ENCODE data around the gene CLDN9. TPM values are rescaled to one million over a fixed set of nuclear protein-coding genes. Genes with fewer than 3 reads are reported as not detected.

Gene CLDN9
- total RNA-seq, 1 donor from 2014 or later = 0.75 TPM

GRCh38 chr16:3022208-3022683 is 9.5 kb downstream of the CLDN9 start:
- DNase-seq (peak; percentile 94), ATAC-seq (peak; percentile 45)
- Histone ChIP-seq H3K27me3 (peaks cover 11% of the 10 kb centered on the region), H3K27ac (peak overlapping the region; percentile 91), H3K4me1 (peaks cover 49% of the 10 kb centered on the region), H3K4me3 (peak overlapping the region; percentile 68), H3K36me3 (peaks cover 13% of the 10 kb centered on the region), H3K9me3 (no peaks in the 10 kb centered on the region)
- no peak for TF ChIP-seq CTCF (IDR thresholded peaks at IDR 0.05)
- intact Hi-C loops (cut with DNase I) = no loop called here

GRCh38 chr16:3022684-3023414 is 10.1 kb downstream of the CLDN9 start:
- H3K4me1 ChIP-seq = peaks cover 49% of the 10 kb centered on the region
- intact Hi-C loops (cut with DNase I) = no loop called here
- peaks cover 7% of the 10 kb centered on the region for H3K27me3 ChIP-seq
- no peaks in the 10 kb centered on the region for H3K9me3 ChIP-seq
- H3K27ac ChIP-seq = peak overlapping the region; percentile 91
- peaks cover 14% of the 10 kb centered on the region for H3K36me3 ChIP-seq
- ATAC-seq = no peak
- no peak for DNase-seq
- peak overlapping the region; percentile 68 for H3K4me3 ChIP-seq
- TF ChIP-seq CTCF (IDR thresholded peaks at IDR 0.05) = no peak

GRCh38 chr16:3023415-3023668 is 10.6 kb downstream of the CLDN9 start:
- Histone ChIP-seq H3K27me3 (peaks cover 2% of the 10 kb centered on the region), H3K4me1 (peaks cover 44% of the 10 kb centered on the region), H3K36me3 (peaks cover 14% of the 10 kb centered on the region), H3K27ac (peak overlapping the region; percentile 91), H3K4me3 (peak overlapping the region; percentile 68), H3K9me3 (no peaks in the 10 kb centered on the region)
- TF ChIP-seq CTCF (IDR thresholded peaks at IDR 0.05) = no peak
- ATAC-seq = no peak
- intact Hi-C loops (cut with DNase I) = no loop called here
- DNase-seq = no peak

- no peak for TF ChIP-seq CTCF (IDR thresholded peaks at IDR 0.05)
Observed at GRCh38 chr16:3023669-3024478, 11.2 kb downstream of the CLDN9 start, which contains the start of the genes HCFC1R1 and THOC6. Gene HCFC1R1, minus strand, starts transcription at chr16:3023942. Its CDS starts 1 bp downstream, at chr16:3023941. Gene THOC6, plus strand, starts transcription at chr16:3024035. Its CDS starts 292 bp downstream, at chr16:3024327.

GRCh38 chr16:3025032-3026002 is 12.6 kb downstream of the CLDN9 start:
- H3K9me3 ChIP-seq = no peaks in the 10 kb centered on the region
- no peak for DNase-seq
- H3K4me1 ChIP-seq = peaks cover 41% of the 10 kb centered on the region
- peaks cover 16% of the 10 kb centered on the region for H3K27me3 ChIP-seq
- H3K4me3 ChIP-seq = no peak overlapping the region
- H3K36me3 ChIP-seq = peaks cover 14% of the 10 kb centered on the region
- no peak for TF ChIP-seq CTCF (IDR thresholded peaks at IDR 0.05)
- ATAC-seq = no peak
- intact Hi-C loops (cut with DNase I) = no loop called here
- H3K27ac ChIP-seq = no peak overlapping the region

More at GRCh38 chr16:3023669-3024478, 11.2 kb downstream of the CLDN9 start, which contains the start of the genes HCFC1R1 and THOC6:
- H3K36me3 ChIP-seq = peaks cover 14% of the 10 kb centered on the region
- peak within 1 kb of the TSS; percentile 68 for H3K4me3 ChIP-seq
- DNase-seq (peak; percentile 99), ATAC-seq (peak; percentile 76)
- intact Hi-C loops (cut with DNase I) = no loop called here
- peaks cover 39% of the 10 kb centered on the region for H3K4me1 ChIP-seq
- H3K9me3 ChIP-seq = no peaks in the 10 kb centered on the region
- peaks cover 2% of the 10 kb centered on the region for H3K27me3 ChIP-seq
- peak within 1 kb of the TSS; percentile 91 for H3K27ac ChIP-seq

Measured in upper lobe of right lung (tissue), 1 donor.